CD4-positive, alpha-beta T cell treated with Interleukin-2 at 100 ng/mL for 4 hours (primary cell): ENCODE data around the gene FRMD4B.

Source experiments
- DNase-seq: peaks from one replicate; pipeline ENCODE4 v3.0.0-alpha.2; 2020; ENCODE audit warnings: low spot score

The FRMD4B gene

GRCh38 chr3:69203631-69204314 is 182.1 kb downstream of the FRMD4B start:
- DNase-seq: no peak

DNA sequence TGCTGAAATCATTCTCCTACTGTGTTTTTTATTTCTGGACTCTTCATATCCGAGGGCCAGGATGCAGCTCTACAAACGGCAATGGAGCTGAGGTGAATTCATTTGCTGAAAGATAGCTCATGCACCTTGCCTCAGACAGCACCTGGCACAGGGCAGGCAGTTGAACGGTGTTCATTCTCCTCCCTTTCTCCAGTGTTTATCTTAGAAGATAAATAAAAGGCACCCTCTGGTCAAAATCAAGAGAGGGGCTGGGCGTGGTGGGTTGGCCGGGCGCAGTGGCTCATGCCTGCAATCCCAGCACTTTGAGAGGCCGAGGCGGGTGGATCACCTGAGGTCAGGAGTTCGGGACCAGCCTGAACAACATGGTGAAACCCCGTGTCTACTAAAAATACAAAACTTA is 184.2 kb downstream of the FRMD4B start:
- DNase-seq: no peak

- DNase-seq: peak; percentile 53
Observed at GRCh38 chr3:69200384-69201068, 185.4 kb downstream of the FRMD4B start.

DNA sequence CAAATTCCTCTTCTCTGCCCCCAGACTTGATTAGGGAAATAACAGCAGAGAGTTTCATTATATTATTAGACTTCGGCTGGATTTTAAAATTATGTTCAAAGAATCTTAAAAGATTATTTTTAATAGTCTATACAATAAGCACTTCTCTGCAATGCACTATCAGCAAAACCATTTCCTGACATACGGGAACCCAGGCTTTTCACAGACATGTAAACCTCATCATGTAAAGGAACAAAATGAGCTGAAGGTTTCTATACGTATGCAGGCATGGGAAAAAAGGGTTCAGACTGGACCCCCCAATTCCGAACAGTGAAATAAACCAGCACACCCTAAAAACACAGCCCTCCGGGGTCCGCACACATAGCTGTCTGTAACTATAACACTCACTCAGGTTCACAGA is 185.9 kb downstream of the FRMD4B start:
- no peak for DNase-seq

- DNase-seq: peak; percentile 79
Observed at GRCh38 chr3:69197922-69198530, 187.9 kb downstream of the FRMD4B start.

- no peak for DNase-seq
Observed at GRCh38 chr3:69197455-69197854, 188.4 kb downstream of the FRMD4B start.

- no peak for DNase-seq
Observed at GRCh38 chr3:69196876-69197275, 189.0 kb downstream of the FRMD4B start.

DNA sequence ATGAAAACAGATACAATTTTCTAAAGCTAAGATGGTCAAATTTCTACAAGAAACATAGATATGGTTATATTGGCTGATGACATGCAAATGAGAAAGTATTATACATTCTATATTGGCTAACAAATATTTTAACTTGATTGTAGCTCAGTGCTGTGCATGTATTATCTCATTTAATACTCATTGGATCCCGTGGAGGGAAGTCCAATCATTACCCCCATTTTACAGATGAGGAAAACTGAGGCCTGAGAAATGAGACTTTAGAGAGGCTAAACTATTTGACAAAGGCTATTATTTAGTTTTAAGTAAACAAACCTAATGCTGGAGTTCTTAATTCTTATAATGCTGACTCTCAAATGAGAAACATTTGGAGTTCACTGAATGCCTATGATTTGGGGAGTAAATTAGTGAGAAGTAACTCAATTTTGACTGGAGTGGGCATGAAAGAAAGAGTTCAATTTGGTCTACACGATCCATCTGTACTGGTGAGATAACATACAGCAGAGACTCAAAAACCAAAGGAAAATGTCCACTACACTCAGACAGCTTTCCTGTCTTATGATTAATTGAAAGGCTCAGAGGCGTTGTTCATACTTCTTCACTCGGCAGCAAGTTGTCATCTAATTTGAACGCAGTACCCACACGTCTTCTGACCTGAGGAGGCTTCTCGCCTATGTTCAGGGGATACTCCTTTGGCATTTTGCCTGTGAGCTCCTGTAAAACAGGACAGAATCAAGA is 191.3 kb downstream of the FRMD4B start:
- no peak for DNase-seq

GRCh38 chr3:69193749-69194148 is 192.1 kb downstream of the FRMD4B start:
- DNase-seq: no peak

DNA sequence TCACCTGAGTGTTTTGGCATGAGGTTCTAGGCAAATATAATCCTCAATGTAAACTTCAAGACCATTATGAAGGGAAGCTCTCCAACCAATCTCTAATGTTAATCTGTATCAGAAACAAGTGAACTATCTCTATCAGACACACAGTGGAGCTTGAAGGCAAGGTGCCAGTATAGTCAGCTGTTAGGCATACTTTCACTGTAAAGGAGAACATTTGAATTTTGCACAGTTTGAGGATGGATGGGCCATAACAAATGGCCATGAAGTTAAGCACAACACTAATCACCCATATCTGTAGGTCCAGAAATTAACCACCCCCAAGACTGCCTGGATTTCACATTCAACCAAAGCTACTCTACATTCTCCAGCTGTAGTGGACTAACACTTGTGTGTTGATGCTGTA is 194.4 kb downstream of the FRMD4B start:
- DNase-seq: no peak

DNA sequence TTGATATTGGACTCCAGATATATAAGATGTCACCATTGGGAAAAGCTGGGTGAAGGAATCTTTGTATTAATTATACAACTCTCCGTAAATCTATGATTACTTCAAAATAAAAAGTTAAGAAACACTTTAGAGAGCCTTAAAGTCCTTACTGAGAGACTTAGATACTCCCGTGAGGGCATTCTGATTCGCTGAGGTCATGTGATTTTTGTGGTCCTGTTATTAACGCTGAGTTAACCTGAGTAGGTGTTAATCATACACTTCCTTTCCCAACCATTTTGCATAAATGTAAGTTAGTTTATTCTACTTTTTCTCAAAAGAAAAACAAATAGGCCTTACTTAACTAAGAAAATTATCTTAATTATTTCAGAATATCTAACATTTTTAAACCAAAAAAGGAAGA is 196.4 kb downstream of the FRMD4B start:
- DNase-seq: no peak

GRCh38 chr3:69186575-69187093 is 199.3 kb downstream of the FRMD4B start:
- no peak for DNase-seq

GRCh38 chr3:69182588-69183316 is 203.1 kb downstream of the FRMD4B start:
- DNase-seq: no peak

GRCh38 chr3:69181592-69182211 is 204.2 kb downstream of the FRMD4B start:
- DNase-seq: no peak

- DNase-seq: no peak
Observed at GRCh38 chr3:69180869-69181591, 204.9 kb downstream of the FRMD4B start.

DNA sequence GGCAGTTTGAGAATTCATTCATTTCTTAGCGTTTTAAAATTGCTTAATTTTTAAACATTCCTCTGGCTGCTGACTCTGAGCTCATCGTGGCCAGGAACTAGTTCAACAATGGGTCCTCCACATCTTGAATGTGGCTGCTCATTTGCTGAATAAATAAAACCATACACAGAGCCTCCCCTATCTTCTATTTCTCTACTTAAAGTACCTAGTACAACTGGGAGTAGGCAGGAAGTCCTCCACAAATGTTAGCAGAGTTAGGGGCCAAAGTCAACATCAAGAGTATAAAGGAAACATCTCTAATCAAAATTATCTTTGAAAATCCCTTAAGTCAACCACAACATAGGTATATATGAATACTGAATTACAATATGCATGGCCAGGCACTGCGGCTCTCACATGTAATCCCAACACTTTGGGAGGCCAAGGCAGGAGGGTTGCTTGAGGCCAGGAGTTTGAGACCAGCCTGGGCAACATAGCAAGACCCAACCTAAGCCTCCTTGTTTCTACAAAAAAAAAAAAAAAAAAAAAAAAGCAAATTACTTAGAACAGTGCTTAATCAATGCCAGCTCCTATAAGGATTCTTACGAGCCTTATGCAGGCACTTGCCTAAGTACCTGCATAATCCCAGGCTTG is 206.0 kb downstream of the FRMD4B start:
- no peak for DNase-seq

DNA sequence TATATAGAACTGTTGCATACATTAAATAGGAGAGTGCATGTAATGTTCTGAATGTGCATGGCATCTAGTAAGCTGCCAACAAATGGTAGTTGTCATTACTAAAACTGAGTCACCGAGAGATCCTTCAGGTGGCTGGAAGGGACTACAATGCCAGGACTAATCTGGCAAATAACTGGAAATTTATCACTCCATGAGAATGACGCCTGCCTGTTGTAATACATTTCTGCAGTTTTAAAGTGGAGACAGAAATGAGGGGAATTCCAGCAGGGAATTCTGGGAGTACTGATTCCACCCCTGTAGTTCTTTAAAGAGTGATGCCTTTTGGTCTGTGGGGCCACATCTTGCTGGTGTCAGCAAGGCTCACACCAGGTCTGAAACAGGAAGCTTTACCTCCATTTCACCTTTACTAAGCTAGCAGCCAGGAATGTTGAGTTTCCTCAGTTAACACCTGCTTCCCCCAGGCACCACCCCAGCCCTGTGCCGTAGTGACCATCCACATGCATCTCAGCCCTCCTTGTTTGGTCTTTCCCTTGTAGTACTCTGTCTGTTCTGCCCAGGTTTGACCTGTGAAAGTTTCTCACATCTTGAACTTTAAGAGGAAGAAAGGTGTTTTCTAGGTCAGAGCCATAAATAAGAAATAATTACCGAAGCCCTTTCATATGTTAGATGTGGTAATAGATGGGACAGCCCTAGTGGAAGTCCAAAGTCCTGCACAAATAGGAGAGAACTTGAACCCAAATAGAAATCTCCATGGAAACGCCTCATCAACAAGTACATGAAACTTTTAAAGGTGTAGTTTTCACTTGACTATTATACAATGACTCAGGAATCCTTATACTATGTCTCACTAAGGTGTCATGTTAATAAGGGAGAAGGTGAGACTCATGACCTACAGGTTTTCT is 206.8 kb downstream of the FRMD4B start:
- DNase-seq: peak; percentile 19

DNA sequence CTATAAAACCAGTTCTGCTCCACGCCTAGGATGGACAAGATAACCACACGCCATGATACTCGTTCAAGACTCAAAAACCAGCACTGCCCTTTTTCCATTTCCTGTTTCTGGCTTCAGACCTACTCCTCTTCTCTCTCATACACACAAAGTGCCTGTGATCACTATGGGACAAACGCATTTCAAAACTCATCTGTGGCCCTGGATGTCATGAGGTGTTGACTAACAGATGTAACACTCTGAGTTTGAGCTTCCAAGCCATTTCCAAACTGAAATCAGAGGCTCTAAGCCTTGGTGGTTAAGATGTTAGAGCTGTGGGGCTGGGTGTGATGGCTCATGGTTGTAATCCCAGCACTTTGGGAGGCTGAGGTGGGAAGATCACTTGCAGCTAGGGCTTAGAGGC is 207.8 kb downstream of the FRMD4B start:
- DNase-seq: no peak
